ENCODE measurements around the gene LAMA5. TPM values are rescaled to one million over a fixed set of nuclear protein-coding genes. Genes with fewer than 3 reads are reported as not detected.
A peak's percentile ranks its signal among the peaks of the same experiment; 100 is the strongest.

LAMA5 gene
- total RNA-seq, 1 donor from 2014 or later, result 601 TPM

GRCh38 chr20:62309198-62309944, 57.7 kb downstream of the LAMA5 start:
- no peak overlapping the region for H3K27ac Mint-ChIP-seq
- no peak overlapping the region for H3K4me3 Mint-ChIP-seq
- no peak for DNase-seq (ENCODE audit: low spot score in 2 of 2, unreplicated experiment in 2 of 2)

GRCh38 chr20:62308102-62308822, 58.9 kb downstream of the LAMA5 start:
- no peak for DNase-seq (ENCODE audit: low spot score in 2 of 2, unreplicated experiment in 2 of 2)
- H3K27ac Mint-ChIP-seq, result peak overlapping the region; percentile 30
- H3K36me3 Mint-ChIP-seq, result peaks cover 3% of the 10 kb centered on the region
- peaks cover 15% of the 10 kb centered on the region for H3K4me1 Mint-ChIP-seq
- no peak overlapping the region for H3K4me3 Mint-ChIP-seq
- H3K27me3 Mint-ChIP-seq (ENCODE audit: low read depth), result no peaks in the 10 kb centered on the region
- TF ChIP-seq CTCF (IDR thresholded peaks at IDR 0.05; ENCODE audit: unreplicated experiment), result no peak
- no peaks in the 10 kb centered on the region for H3K9me3 Mint-ChIP-seq

More at GRCh38 chr20:62309198-62309944, 57.7 kb downstream of the LAMA5 start:
- Mint-ChIP-seq H3K4me1 (peaks cover 7% of the 10 kb centered on the region), H3K27me3 (ENCODE audit: low read depth) (no peaks in the 10 kb centered on the region), H3K36me3 (peaks cover 3% of the 10 kb centered on the region), H3K9me3 (no peaks in the 10 kb centered on the region)
- TF ChIP-seq CTCF (IDR thresholded peaks at IDR 0.05; ENCODE audit: unreplicated experiment), result no peak

- no peaks in the 10 kb centered on the region for H3K9me3 Mint-ChIP-seq
- peaks cover 3% of the 10 kb centered on the region for H3K36me3 Mint-ChIP-seq
- no peak overlapping the region for H3K27ac Mint-ChIP-seq
- H3K27me3 Mint-ChIP-seq (ENCODE audit: low read depth), result no peaks in the 10 kb centered on the region
- no peak overlapping the region for H3K4me3 Mint-ChIP-seq
- TF ChIP-seq CTCF (IDR thresholded peaks at IDR 0.05; ENCODE audit: unreplicated experiment), result no peak
- peaks cover 15% of the 10 kb centered on the region for H3K4me1 Mint-ChIP-seq
- DNase-seq (ENCODE audit: low spot score in 2 of 2, unreplicated experiment in 2 of 2), result no peak
Observed at GRCh38 chr20:62307226-62308101, 59.6 kb downstream of the LAMA5 start.

GRCh38 chr20:62306414-62307187, 60.5 kb downstream of the LAMA5 start:
- no peaks in the 10 kb centered on the region for H3K27me3 Mint-ChIP-seq (ENCODE audit: low read depth)
- H3K4me1 Mint-ChIP-seq, result peaks cover 15% of the 10 kb centered on the region
- H3K27ac Mint-ChIP-seq, result peak overlapping the region; percentile 34
- TF ChIP-seq CTCF (IDR thresholded peaks at IDR 0.05; ENCODE audit: unreplicated experiment), result no peak
- H3K9me3 Mint-ChIP-seq, result no peaks in the 10 kb centered on the region
- peaks cover 3% of the 10 kb centered on the region for H3K36me3 Mint-ChIP-seq
- no peak for DNase-seq (ENCODE audit: low spot score in 2 of 2, unreplicated experiment in 2 of 2)
- H3K4me3 Mint-ChIP-seq, result no peak overlapping the region
